SW480 (cell line): ENCODE results near the gene PIP4K2A.
A peak's percentile ranks its signal among the peaks of the same experiment; 100 is the strongest.

Experiments
- DNase-seq: peaks from one replicate; pipeline ENCODE4 v3.0.0-alpha.2; 2016; ENCODE audit warnings: low spot score

The PIP4K2A gene

GRCh38 chr10:22599048-22599561 is 115.3 kb downstream of the PIP4K2A start:
- peak; percentile 14 for DNase-seq

DNA sequence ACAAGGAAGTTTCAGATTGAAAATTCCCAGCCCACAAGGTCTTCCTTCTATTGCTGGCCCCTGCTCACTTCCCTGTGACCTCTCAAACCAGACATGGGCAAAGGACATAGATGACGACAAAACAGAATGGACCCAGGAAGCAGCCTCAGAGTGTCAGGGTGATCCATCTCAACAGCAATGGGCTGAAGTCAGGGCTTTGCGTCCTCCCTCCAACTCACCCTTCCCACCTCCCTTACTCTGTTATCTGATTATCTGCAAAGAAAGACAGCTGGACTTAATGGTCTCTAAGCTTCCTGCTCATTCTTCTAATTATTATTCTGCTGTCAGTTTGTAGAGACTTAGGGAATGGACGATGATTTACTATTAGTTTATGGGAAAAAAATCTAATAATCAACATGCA is 115.9 kb downstream of the PIP4K2A start:
- DNase-seq, result no peak

DNA sequence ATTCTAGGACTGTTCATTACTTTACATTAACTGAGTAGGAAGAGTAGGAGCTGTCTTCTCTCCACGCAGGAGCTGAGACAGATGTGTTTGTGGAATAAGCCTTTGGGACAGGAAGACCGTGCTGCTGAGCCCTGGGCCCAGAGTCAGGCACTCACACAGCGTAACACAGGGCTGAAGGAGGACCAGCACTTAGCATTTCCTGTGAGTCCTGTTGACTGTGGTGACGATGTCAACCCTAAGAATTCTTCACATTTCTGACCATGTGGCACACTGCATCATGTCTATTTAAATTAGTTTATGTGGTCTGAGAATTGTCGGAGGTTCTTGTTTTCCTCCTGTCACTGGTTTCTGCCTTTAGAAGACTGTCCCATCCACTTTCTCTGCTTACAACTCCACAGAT is 117.2 kb downstream of the PIP4K2A start:
- DNase-seq, result no peak

- DNase-seq, result no peak
Observed at GRCh38 chr10:22593636-22594198, 120.7 kb downstream of the PIP4K2A start.

DNA sequence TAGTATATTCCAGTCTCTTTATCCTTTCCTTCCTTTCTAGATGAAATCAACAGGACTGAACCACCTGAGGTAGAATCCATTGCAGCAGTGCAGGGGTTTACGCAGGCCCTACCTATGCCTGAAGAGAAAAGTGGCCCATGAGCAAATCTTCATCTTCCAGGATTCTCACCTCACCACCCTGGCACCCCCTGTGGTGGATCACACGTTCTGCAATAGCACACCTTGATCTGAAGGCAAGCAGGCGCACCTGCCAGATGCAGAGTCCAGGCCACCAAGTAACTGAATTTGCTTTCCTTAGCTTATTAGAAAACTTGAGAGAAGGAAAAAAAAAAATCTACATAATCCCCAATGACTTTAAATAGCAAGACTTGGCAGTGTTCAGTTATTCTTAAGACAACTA is 121.4 kb downstream of the PIP4K2A start:
- no peak for DNase-seq

DNA sequence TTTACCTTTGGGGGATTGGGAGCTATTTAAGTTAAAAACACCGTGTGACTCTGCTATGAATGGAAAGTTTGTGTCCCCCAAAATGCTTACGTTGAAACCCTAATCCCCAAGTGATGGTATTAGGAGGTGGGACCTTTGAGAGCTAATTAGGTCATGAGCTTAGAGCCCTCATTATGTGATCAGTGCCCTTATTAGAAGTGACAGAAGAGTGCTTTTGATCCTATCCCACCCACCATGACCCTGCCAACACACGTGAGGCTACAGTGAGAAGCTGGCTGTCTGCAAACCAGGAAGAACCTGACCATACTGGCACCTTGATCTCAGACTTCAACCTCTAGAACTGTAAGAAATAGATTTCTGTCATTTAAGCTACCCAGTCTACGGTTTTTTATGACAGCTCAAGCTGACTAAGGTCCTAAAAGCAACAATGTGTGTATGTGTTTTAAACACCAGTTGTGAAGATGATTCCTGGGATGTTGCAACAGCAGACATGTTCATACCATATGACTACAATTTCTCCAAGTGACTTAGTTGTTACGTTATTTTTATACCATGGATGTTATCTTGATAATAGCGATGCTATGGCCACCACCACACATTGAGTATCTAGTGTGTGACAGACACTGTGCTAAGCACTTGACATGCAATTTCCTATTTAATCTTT is 124.4 kb downstream of the PIP4K2A start:
- DNase-seq, result no peak

GRCh38 chr10:22588462-22588861 is 125.9 kb downstream of the PIP4K2A start:
- DNase-seq, result no peak

- DNase-seq, result no peak
Observed at GRCh38 chr10:22583683-22584082, 130.7 kb downstream of the PIP4K2A start.

DNA sequence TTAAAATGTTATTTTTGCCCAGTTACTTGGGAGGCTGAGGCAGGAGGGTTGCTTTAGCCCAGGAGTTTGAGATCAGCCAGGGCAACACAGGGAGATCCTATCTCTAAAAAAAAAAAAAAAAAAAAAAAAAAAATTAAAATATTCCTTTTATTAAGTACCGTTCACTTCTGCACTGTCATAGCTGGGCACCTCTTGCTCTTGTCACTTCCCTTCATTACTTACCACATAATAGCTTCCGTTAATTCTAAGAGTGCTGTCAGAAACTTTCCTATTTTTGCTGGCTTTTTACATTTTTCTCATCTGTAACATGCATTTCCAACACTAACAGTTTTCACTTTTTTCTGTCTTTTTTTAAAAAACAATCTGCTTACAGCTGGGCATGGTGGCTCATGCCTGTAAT is 132.9 kb downstream of the PIP4K2A start:
- no peak for DNase-seq

GRCh38 chr10:22580711-22581110 is 133.7 kb downstream of the PIP4K2A start:
- no peak for DNase-seq

GRCh38 chr10:22579826-22580225 is 134.6 kb downstream of the PIP4K2A start:
- DNase-seq, result no peak

GRCh38 chr10:22573820-22574569 is 140.4 kb downstream of the PIP4K2A start:
- peak; percentile 1 for DNase-seq

GRCh38 chr10:22570733-22571430 is 143.5 kb downstream of the PIP4K2A start:
- DNase-seq, result no peak

DNA sequence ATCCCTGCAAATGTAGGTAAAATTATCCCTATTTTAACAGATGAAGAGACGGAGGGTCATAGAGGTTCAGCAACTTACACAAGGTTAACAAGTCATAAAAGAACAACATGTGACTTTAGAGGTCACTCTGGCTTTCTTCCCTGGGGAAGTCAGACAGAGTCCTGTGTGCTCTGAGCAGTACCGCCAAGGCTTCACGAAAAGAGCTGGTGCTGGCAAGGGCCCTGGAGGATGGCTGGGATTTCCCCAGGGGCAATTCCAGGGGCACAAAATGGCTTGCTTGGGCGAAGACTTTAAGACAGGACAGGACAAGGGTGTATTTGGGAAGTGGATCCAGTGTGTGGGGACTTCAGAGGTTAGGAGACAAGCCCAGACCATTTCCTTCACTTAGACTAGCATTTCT is 144.1 kb downstream of the PIP4K2A start:
- DNase-seq, result no peak

GRCh38 chr10:22568928-22569327 is 145.4 kb downstream of the PIP4K2A start:
- no peak for DNase-seq

DNA sequence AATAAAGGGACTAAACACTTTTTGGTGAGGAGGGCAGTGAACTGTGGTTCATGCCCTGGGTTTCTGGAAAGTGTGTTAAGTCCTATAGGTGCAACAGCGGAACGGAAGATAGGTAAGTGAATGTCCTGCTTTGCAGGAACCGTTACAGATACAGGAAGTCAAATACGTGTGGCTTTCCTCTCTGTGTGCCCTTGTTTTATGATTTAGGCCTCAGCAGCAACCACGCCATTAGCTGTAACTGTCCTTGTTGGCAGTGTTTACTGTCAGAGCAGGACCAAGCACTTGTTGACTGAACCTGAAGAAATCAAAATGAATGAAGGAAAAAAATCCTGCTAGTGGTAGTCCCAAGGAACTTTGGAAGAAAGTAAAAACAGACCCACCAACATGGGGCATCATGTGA is 150.3 kb downstream of the PIP4K2A start:
- no peak for DNase-seq

DNA sequence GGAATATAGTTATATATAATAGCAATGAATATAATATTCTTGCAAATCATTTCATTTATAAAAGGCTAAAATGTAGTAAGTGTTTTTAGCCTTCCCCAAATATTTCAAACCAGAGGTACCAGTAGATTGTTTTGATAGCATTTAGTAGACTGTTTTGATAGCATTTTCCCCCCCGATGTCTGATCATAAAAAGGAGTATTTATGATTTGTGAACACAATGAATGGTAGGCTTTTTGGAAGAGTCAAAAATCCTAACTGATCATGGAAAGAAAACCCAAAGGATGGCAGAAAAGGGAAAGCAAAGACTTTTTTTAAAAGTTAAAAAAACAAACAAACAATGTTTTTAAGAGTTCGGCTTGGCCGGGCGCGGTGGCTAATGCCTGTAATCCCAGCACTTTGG is 152.5 kb downstream of the PIP4K2A start:
- no peak for DNase-seq

DNA sequence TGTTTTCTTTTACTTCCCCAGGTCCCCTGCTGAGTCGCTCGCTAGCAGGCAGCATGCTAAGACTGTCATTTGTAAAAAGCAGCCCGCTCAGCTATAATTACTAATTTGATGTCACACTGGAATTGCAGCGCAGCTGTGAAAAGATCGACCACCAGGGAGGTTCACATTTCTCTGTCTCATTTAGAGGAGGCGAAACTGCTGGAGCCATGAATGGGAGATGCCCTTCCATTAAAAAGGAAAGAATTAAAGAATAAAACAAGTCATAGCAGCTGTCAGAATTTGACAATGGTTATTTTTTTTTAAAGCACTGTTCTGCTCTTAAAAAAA is 153.5 kb downstream of the PIP4K2A start:
- no peak for DNase-seq

DNA sequence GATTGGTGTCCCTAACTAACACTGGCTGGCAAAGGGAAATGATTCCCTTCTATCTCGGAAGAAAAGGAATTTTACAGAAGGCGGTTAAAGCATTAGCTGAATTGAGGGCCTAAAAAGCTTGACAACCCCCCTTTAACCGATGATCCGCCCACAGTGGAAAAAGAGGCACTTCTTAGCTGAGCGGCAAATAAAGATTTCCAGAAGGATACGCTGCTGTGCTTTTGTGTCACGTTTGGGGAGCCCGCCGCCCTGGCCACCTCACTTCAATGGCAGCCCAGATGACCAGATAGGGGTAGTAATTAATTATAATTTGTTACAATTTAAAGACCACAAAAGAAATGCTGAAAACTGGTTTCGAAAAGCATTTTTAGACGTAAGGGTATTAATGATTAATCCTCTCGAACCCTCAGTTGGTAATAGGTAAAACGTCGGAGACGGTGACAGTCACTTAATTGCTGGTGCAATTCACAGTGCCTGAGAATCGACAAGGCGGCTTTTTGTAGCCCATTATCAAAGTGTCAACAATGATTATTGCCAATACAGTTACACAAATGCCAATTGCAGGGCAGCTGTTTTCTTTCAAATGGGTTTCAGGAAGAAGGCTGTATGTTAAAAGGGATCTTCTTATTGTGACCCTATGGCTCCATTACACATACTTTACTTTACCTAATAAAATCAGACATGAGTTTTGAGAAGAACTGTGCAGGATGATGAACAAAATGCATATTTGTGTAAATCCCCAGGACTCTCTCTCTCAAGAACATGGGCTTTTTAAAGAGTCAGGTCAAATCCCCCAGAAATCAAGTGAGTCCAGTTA is 154.1 kb downstream of the PIP4K2A start:
- no peak for DNase-seq

DNA sequence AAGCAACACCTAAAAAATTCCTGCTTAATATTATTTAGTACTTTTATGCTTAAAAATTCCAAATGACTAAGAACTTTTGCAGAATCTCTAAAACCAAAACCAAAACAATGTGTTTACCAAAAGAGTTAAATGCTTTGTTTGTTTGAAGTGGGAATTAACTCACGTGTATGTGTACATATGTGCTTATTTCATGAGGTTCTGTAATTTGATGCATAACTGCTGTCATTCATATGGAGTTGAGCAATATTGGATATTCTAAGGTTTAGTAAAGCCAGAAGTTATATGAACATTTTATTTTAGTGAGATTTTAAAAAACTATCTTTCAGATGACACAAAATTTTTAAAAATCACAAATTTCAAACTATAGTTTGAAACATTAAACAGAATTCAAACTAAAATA is 157.1 kb downstream of the PIP4K2A start:
- no peak for DNase-seq

DNA sequence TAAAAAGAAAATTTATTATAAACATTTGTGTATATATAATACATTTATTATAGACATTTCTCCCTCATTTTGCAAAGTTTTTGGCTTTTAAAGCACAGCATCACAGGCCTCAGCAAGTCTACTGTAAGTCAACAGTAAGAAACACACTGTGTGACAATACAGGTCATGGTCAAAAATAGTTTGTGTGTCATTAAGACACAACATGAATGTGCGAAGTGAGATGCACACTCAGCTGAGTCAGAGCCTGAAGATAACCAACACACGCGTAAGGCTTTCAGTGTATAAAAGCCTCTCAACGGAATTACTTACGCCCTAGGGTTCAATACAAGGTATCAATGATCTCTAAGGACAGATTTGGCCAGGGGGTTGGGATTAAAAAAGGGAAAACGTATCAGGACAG is 157.6 kb downstream of the PIP4K2A start:
- DNase-seq, result no peak
